DOHH2 (cell line): ENCODE results near the gene MTPN.

Source experiments
- H3F3A ChIP-seq: fragments of 200-600 bp; sonication (generic), shearing (Covaris generic); 2 replicates; pipeline ENCODE4 v1.6.0; 2016; ENCODE audit warnings: antibody characterized with exemption, mild to moderate bottlenecking; ENCODE audit not compliant: control insufficient read depth, insufficient read depth
- H3K27ac ChIP-seq: fragments of 200-600 bp; sonication (generic); 2 replicates; pipeline ENCODE4 v1.5.1; 2014; ENCODE audit warnings: low read depth, mild to moderate bottlenecking, low read length, moderate library complexity
- H3K27me3 ChIP-seq: fragments of 200-600 bp; sonication (generic); 2 replicates; pipeline ENCODE4 v1.6.1; 2014; ENCODE audit warnings: mild to moderate bottlenecking, low read length, mixed read lengths; ENCODE audit not compliant: control insufficient read depth
- H3K36me3 ChIP-seq: fragments of 200-600 bp; sonication (generic); 2 replicates; pipeline ENCODE4 v1.6.1; 2014; ENCODE audit warnings: mild to moderate bottlenecking, low read length, moderate library complexity, mixed read lengths; ENCODE audit not compliant: control insufficient read depth
- H3K4me1 ChIP-seq: fragments of 200-600 bp; sonication (generic); 2 replicates; pipeline ENCODE4 v1.6.1; 2014; ENCODE audit warnings: mild to moderate bottlenecking, low read length, mixed read lengths; ENCODE audit not compliant: control insufficient read depth
- H3K4me2 ChIP-seq: fragments of 200-600 bp; sonication (generic); 2 replicates; pipeline ENCODE4 v1.6.0; 2014; ENCODE audit warnings: mild to moderate bottlenecking, low read length, moderate library complexity
- H3K4me3 ChIP-seq: fragments of 200-600 bp; sonication (generic); 2 replicates; pipeline ENCODE4 v1.5.1; 2014; ENCODE audit warnings: mild to moderate bottlenecking, low read length, mixed read lengths
- H3K79me2 ChIP-seq: fragments of 200-600 bp; sonication (generic); 2 replicates; pipeline ENCODE4 v1.6.1; 2014; ENCODE audit warnings: mild to moderate bottlenecking, low read length, mixed read lengths; ENCODE audit not compliant: control insufficient read depth
- H3K9me2 ChIP-seq: fragments of 200-600 bp; sonication (generic); replicated peaks from 2 replicates; pipeline ENCODE4 v1.6.1; 2014; ENCODE audit warnings: mild to moderate bottlenecking, low read length, mixed read lengths; ENCODE audit not compliant: control insufficient read depth
- H3K9me3 ChIP-seq: fragments of 200-600 bp; sonication (generic); 2 replicates; pipeline ENCODE4 v1.6.1; 2014; ENCODE audit warnings: antibody characterized with exemption, low read length, mixed read lengths; ENCODE audit not compliant: control insufficient read depth, insufficient read depth
- H4K20me1 ChIP-seq: fragments of 200-600 bp; sonication (generic); 2 replicates; pipeline ENCODE4 v1.6.0; 2014; ENCODE audit warnings: low read depth, mild to moderate bottlenecking, antibody characterized with exemption, low read length, moderate library complexity; ENCODE audit not compliant: control insufficient read depth, insufficient read depth
- CTCF ChIP-seq: fragments of 200-600 bp; sonication (generic); IDR thresholded peaks from one replicate; pipeline ENCODE4 v1.5.1; 2014; ENCODE audit warnings: antibody characterized with exemption, mild to moderate bottlenecking, low read depth, low read length; ENCODE audit not compliant: poor library complexity, severe bottlenecking
- EZH2phosphoT487 ChIP-seq: fragments of 200-600 bp; sonication (generic); IDR thresholded peaks from 2 replicates; pipeline ENCODE4 v1.6.1; 2017; ENCODE audit warnings: borderline replicate concordance, mild to moderate bottlenecking, antibody characterized with exemption, low read length, moderate library complexity, mixed read lengths

Gene MTPN

GRCh38 chr7:135917721-135918120, 59.4 kb downstream of the MTPN start:
- no peak overlapping the region for H3K27ac ChIP-seq
- H3K4me1 ChIP-seq, result no peaks in the 10 kb centered on the region
- H3K9me2 ChIP-seq, result no peaks in the 10 kb centered on the region
- no peaks in the 10 kb centered on the region for H4K20me1 ChIP-seq
- H3K4me3 ChIP-seq, result no peak overlapping the region
- H3K79me2 ChIP-seq, result no peaks in the 10 kb centered on the region
- H3F3A ChIP-seq, result no peaks in the 10 kb centered on the region
- H3K9me3 ChIP-seq, result no peaks in the 10 kb centered on the region
- no peaks in the 10 kb centered on the region for H3K27me3 ChIP-seq
- H3K36me3 ChIP-seq, result no peaks in the 10 kb centered on the region
- TF ChIP-seq EZH2phosphoT487 (no peak), CTCF (no peak)
- H3K4me2 ChIP-seq, result no peak overlapping the region

GRCh38 chr7:135914346-135914745, 62.8 kb downstream of the MTPN start:
- Histone ChIP-seq H3K4me1 (no peaks in the 10 kb centered on the region), H3K4me2 (no peak overlapping the region), H3K4me3 (no peak overlapping the region), H3F3A (no peaks in the 10 kb centered on the region), H3K9me3 (no peaks in the 10 kb centered on the region), H3K27ac (no peak overlapping the region), H4K20me1 (no peaks in the 10 kb centered on the region), H3K9me2 (no peaks in the 10 kb centered on the region), H3K27me3 (no peaks in the 10 kb centered on the region), H3K36me3 (no peaks in the 10 kb centered on the region), H3K79me2 (no peaks in the 10 kb centered on the region)
- no peak for TF ChIP-seq CTCF
- no peak for TF ChIP-seq EZH2phosphoT487

GRCh38 chr7:135913404-135913803, 63.8 kb downstream of the MTPN start:
- no peaks in the 10 kb centered on the region for H3K9me2 ChIP-seq
- no peak overlapping the region for H3K4me3 ChIP-seq
- H3K4me1 ChIP-seq, result no peaks in the 10 kb centered on the region
- no peak overlapping the region for H3K4me2 ChIP-seq
- H3K79me2 ChIP-seq, result no peaks in the 10 kb centered on the region
- no peaks in the 10 kb centered on the region for H3F3A ChIP-seq
- H3K27ac ChIP-seq, result no peak overlapping the region
- no peak for TF ChIP-seq CTCF
- no peak for TF ChIP-seq EZH2phosphoT487
- H3K36me3 ChIP-seq, result no peaks in the 10 kb centered on the region
- no peaks in the 10 kb centered on the region for H3K9me3 ChIP-seq
- no peaks in the 10 kb centered on the region for H4K20me1 ChIP-seq
- no peaks in the 10 kb centered on the region for H3K27me3 ChIP-seq

- Histone ChIP-seq H3K27me3 (no peaks in the 10 kb centered on the region), H3K4me3 (no peak overlapping the region), H3K36me3 (no peaks in the 10 kb centered on the region), H3F3A (no peaks in the 10 kb centered on the region), H3K9me3 (no peaks in the 10 kb centered on the region), H3K27ac (no peak overlapping the region), H4K20me1 (no peaks in the 10 kb centered on the region), H3K4me1 (no peaks in the 10 kb centered on the region), H3K79me2 (no peaks in the 10 kb centered on the region), H3K9me2 (no peaks in the 10 kb centered on the region), H3K4me2 (no peak overlapping the region)
- TF ChIP-seq CTCF (no peak), EZH2phosphoT487 (no peak)
Measured at GRCh38 chr7:135911099-135911498, 66.1 kb downstream of the MTPN start.
